Gastrocnemius medialis (tissue), 4 donors: Measurements from ENCODE around the gene GLB1L2.

Experiments
- CTCF ChIP-seq, 5 experiments: fragments of 450-650 bp in 3 of 5; fragments of 200-600 bp in 2 of 5; sonication (generic) in 2 of 5; IDR thresholded peaks in 4 of 5; conservative IDR thresholded peaks in 1 of 5; 1 replicate in 4 of 5; 2 replicates in 1 of 5; pipeline ENCODE4 v1.5.1; 2016 to 2019; ENCODE audit warnings: antibody characterized with exemption in 5 of 5, mild to moderate bottlenecking in 3 of 5, moderate library complexity in 3 of 5
- POLR2A ChIP-seq, 2 donors: fragments of 450-650 bp; IDR thresholded peaks; one replicate each; pipeline ENCODE4 v1.6.1; 2017; ENCODE audit warnings: antibody characterized with exemption in 2 of 2, mild to moderate bottlenecking in 2 of 2, moderate library complexity in 2 of 2

- TF ChIP-seq CTCF (IDR thresholded peaks at IDR 0.05 in 4 of 5, conservative IDR thresholded peaks at IDR 0.05 in 1 of 5) = no peak
- TF ChIP-seq POLR2A (IDR thresholded peaks at IDR 0.05) = no peak
These were observed 59.9 kb downstream of the GLB1L2 start for GRCh38 chr11:134391656-134392055.
